ENCODE data around the gene MMP17.

- no peak for TF ChIP-seq REST (IDR thresholded peaks at IDR 0.05; ENCODE audit: insufficient replicate concordance, low read depth)
- TF ChIP-seq CTCF (IDR thresholded peaks at IDR 0.05; ENCODE audit: insufficient read depth, low read length): no peak
- TF ChIP-seq POLR2AphosphoS5 (IDR thresholded peaks at IDR 0.05; ENCODE audit: low read depth): no peak
- TF ChIP-seq SPI1 (IDR thresholded peaks at IDR 0.05; ENCODE audit: borderline replicate concordance, low read depth): no peak
- no peak for TF ChIP-seq GABPA (IDR thresholded peaks at IDR 0.05; ENCODE audit: low read depth)
Measured at GRCh38 chr12:131831635-131832041, 3.4 kb downstream of the MMP17 start.

All from HL-60 (cell line).